OCI-LY1 (cell line): Measurements from ENCODE around the gene CNOT3.

Experiments used
- CTCF ChIP-seq: fragments of 200-600 bp; sonication (generic), shearing (Covaris generic); IDR thresholded peaks from 2 replicates; pipeline ENCODE4 v1.5.1; 2017; ENCODE audit warnings: mild to moderate bottlenecking, antibody characterized with exemption, low read length, moderate library complexity, mixed read lengths
- EZH2 ChIP-seq: fragments of 200-600 bp; sonication (generic), shearing (Covaris generic); IDR thresholded peaks from 2 replicates; pipeline ENCODE4 v1.8.0; 2017; ENCODE audit warnings: borderline replicate concordance, mixed run types, mild to moderate bottlenecking, antibody characterized with exemption, low read length, moderate library complexity, mixed read lengths

GRCh38 chr19:54128796-54129616 lies 8.6 kb upstream of the CNOT3 start:
- no peak for TF ChIP-seq CTCF
- no peak for TF ChIP-seq EZH2
